Fibroblast of skin of left biceps (primary cell): ENCODE results near the gene EGFL6.
"Not testable (repeated sequence)": the region's sequence is repeated elsewhere in the genome, so short reads cannot be mapped to it uniquely, and the experiment has no call there.

Experiments
- DNase-seq, 2 experiments: peaks; one replicate each; pipeline ENCODE4 v3.0.0-alpha.2; 2013; ENCODE audit warnings: low read depth in 2 of 2

EGFL6 gene

GRCh38 chrX:13652850-13653693 is 83.7 kb downstream of the EGFL6 start, which contains the start of gene TCEANC:
TSS of gene TCEANC (plus strand) at chrX:13653141. CDS start at chrX:13662509, 9,368 bp downstream.
- peak; percentile 89 to 90 for DNase-seq

- no peak for DNase-seq
Observed at GRCh38 chrX:13654116-13654515, 84.7 kb downstream of the EGFL6 start.

- no peak for DNase-seq
Observed at GRCh38 chrX:13655674-13656073, 86.3 kb downstream of the EGFL6 start.

- DNase-seq, result no peak
Observed at GRCh38 chrX:13658602-13659001, 89.2 kb downstream of the EGFL6 start.

- DNase-seq, result no peak
Observed at GRCh38 chrX:13659063-13659462, 89.7 kb downstream of the EGFL6 start.

GRCh38 chrX:13661735-13662288 is 92.4 kb downstream of the EGFL6 start:
- no peak for DNase-seq

GRCh38 chrX:13662355-13662791 is 93.0 kb downstream of the EGFL6 start:
- no peak for DNase-seq

- DNase-seq, result no peak
Observed at GRCh38 chrX:13664020-13664419, 94.6 kb downstream of the EGFL6 start.

- DNase-seq, result no peak
Observed at GRCh38 chrX:13666836-13667235, 97.4 kb downstream of the EGFL6 start.

- no peak for DNase-seq
Observed at GRCh38 chrX:13667919-13668318, 98.5 kb downstream of the EGFL6 start.

GRCh38 chrX:13669246-13669737 is 99.9 kb downstream of the EGFL6 start:
- peak; percentile 79 to 84 for DNase-seq

GRCh38 chrX:13669755-13670154 is 100.4 kb downstream of the EGFL6 start:
- not testable (repeated sequence) for DNase-seq

- no peak for DNase-seq
Observed at GRCh38 chrX:13670197-13670596, 100.8 kb downstream of the EGFL6 start.

GRCh38 chrX:13673016-13673415 is 103.6 kb downstream of the EGFL6 start:
- no peak for DNase-seq

GRCh38 chrX:13676885-13677284 is 107.5 kb downstream of the EGFL6 start:
- no peak for DNase-seq

GRCh38 chrX:13679700-13680099 is 110.3 kb downstream of the EGFL6 start:
- not testable (repeated sequence) for DNase-seq

GRCh38 chrX:13681595-13681994 is 112.2 kb downstream of the EGFL6 start:
- no peak for DNase-seq
